Stimulated activated CD8-positive, alpha-beta memory T cell treated with anti-CD3 and anti-CD28 coated beads, Interleukin-15, amount 100 ng/mL, for 24 hours (primary cell): Measurements from ENCODE around the gene FAM9C.

Source experiments
- DNase-seq: peaks from one replicate; pipeline ENCODE4 v3.0.0-alpha.2; 2020; ENCODE audit warnings: low read depth

FAM9C gene

GRCh38 chrX:13007519-13008188 lies 36.8 kb downstream of the FAM9C start:
- no peak for DNase-seq

GRCh38 chrX:13005661-13006473 lies 38.6 kb downstream of the FAM9C start:
- DNase-seq = no peak

GRCh38 chrX:13001961-13002671 lies 42.3 kb downstream of the FAM9C start:
- DNase-seq = no peak

- no peak for DNase-seq
These were observed 43.3 kb downstream of the FAM9C start for GRCh38 chrX:13001097-13001496.

- no peak for DNase-seq
These were observed 44.1 kb downstream of the FAM9C start for GRCh38 chrX:13000301-13000811.

GRCh38 chrX:12999422-12999821 lies 45.0 kb downstream of the FAM9C start:
- no peak for DNase-seq

- no peak for DNase-seq
These were observed 46.3 kb downstream of the FAM9C start for GRCh38 chrX:12997906-12998687.

GRCh38 chrX:12996934-12997435 lies 47.4 kb downstream of the FAM9C start:
- DNase-seq = no peak

GRCh38 chrX:12994321-12994720 lies 50.1 kb downstream of the FAM9C start:
- no peak for DNase-seq

- DNase-seq = no peak
These were observed 50.6 kb downstream of the FAM9C start for GRCh38 chrX:12993826-12994225.

GRCh38 chrX:12992544-12993118 lies 51.8 kb downstream of the FAM9C start:
- no peak for DNase-seq

GRCh38 chrX:12991575-12991974 lies 52.8 kb downstream of the FAM9C start:
- DNase-seq = no peak

- DNase-seq = no peak
These were observed 55.0 kb downstream of the FAM9C start for GRCh38 chrX:12989461-12989860.

- DNase-seq = no peak
These were observed 55.6 kb downstream of the FAM9C start for GRCh38 chrX:12988797-12989196.

- DNase-seq = no peak
These were observed 56.4 kb downstream of the FAM9C start for GRCh38 chrX:12987900-12988594.

- DNase-seq = no peak
These were observed 57.1 kb downstream of the FAM9C start for GRCh38 chrX:12987340-12987739.

GRCh38 chrX:12986886-12987285 lies 57.5 kb downstream of the FAM9C start:
- DNase-seq = no peak

- no peak for DNase-seq
These were observed 58.1 kb downstream of the FAM9C start for GRCh38 chrX:12986164-12986779.
